HG02623 (cell line): ENCODE data around the gene RIN3.
A peak's percentile ranks its signal among the peaks of the same experiment; 100 is the strongest.

ENCODE experiments used
- ATAC-seq: cut with Tn5 transposase; IDR thresholded peaks from one replicate; pipeline ENCODE4 v1.9.1; 2021; ENCODE audit warnings: moderate library complexity; ENCODE audit not compliant: unreplicated experiment

RIN3 gene

GRCh38 chr14:92513204-92513965 is at the start of gene RIN3:
Gene RIN3 (plus strand): TSS chr14:92513781. CDS start chr14:92513933, 152 bp downstream.
- ATAC-seq = peak; percentile 45

GRCh38 chr14:92464156-92464555 is 49.4 kb upstream of the RIN3 start:
- ATAC-seq = no peak

GRCh38 chr14:92464716-92465115 is 48.9 kb upstream of the RIN3 start:
- ATAC-seq = no peak

- ATAC-seq = no peak
Observed at GRCh38 chr14:92465353-92466055, 48.1 kb upstream of the RIN3 start.

GRCh38 chr14:92466059-92466458 is 47.5 kb upstream of the RIN3 start:
- no peak for ATAC-seq

GRCh38 chr14:92469515-92469914 is 44.1 kb upstream of the RIN3 start:
- ATAC-seq = no peak

GRCh38 chr14:92470215-92470614 is 43.4 kb upstream of the RIN3 start:
- ATAC-seq = no peak

GRCh38 chr14:92470811-92471210 is 42.8 kb upstream of the RIN3 start:
- no peak for ATAC-seq

GRCh38 chr14:92471919-92472318 is 41.7 kb upstream of the RIN3 start:
- ATAC-seq = no peak

- ATAC-seq = no peak
Observed at GRCh38 chr14:92472860-92473259, 40.7 kb upstream of the RIN3 start.

GRCh38 chr14:92473261-92473968 is 40.2 kb upstream of the RIN3 start:
- ATAC-seq = no peak

GRCh38 chr14:92473969-92474535 is 39.5 kb upstream of the RIN3 start:
- no peak for ATAC-seq

GRCh38 chr14:92475037-92475436 is 38.5 kb upstream of the RIN3 start:
- no peak for ATAC-seq

GRCh38 chr14:92475451-92476187 is 38.0 kb upstream of the RIN3 start:
- no peak for ATAC-seq

GRCh38 chr14:92480856-92481255 is 32.7 kb upstream of the RIN3 start:
- ATAC-seq = no peak

- no peak for ATAC-seq
Observed at GRCh38 chr14:92481386-92481785, 32.2 kb upstream of the RIN3 start.

GRCh38 chr14:92481811-92482555 is 31.6 kb upstream of the RIN3 start:
- ATAC-seq = no peak

- no peak for ATAC-seq
Observed at GRCh38 chr14:92482621-92483319, 30.8 kb upstream of the RIN3 start.

GRCh38 chr14:92484132-92484823 is 29.3 kb upstream of the RIN3 start:
- no peak for ATAC-seq
